Esophagus muscularis mucosa (tissue), 4 donors: ENCODE data around the gene ZNF524. TPM values are rescaled to one million over a fixed set of nuclear protein-coding genes. Genes with fewer than 3 reads are reported as not detected.

Source experiments
- DNase-seq: peaks from one replicate; pipeline ENCODE4 v3.0.0-alpha.2; 2017; ENCODE audit errors: extremely low spot score
- H3K27ac ChIP-seq, 4 donors: fragments of 200-600 bp; sonication (generic); replicated peaks in 1 of 4; 1 replicate in 3 of 4; 2 replicates in 1 of 4; pipeline ENCODE4 v1.5.1; 2016 to 2019; ENCODE audit warnings: mild to moderate bottlenecking in 1 of 4
- H3K27me3 ChIP-seq, 4 donors: fragments of 200-600 bp; sonication (generic); one replicate each; pipeline versions ENCODE4 v1.5.1 to v1.6.0; 2016 to 2019
- H3K36me3 ChIP-seq, 4 donors: fragments of 200-600 bp; sonication (generic); one replicate each; pipeline ENCODE4 v1.5.1; 2016 to 2019
- H3K4me1 ChIP-seq, 4 donors: fragments of 200-600 bp; sonication (generic); one replicate each; pipeline ENCODE4 v1.5.1; 2016 to 2019
- H3K4me3 ChIP-seq, 4 donors: fragments of 200-600 bp; sonication (generic); 1 replicate in 2 of 4; 2 replicates in 2 of 4; pipeline ENCODE4 v1.5.1; 2016 to 2019; ENCODE audit warnings: mild to moderate bottlenecking in 4 of 4, moderate library complexity in 1 of 4
- H3K9me3 ChIP-seq, 4 donors: fragments of 200-600 bp; sonication (generic); 1 replicate in 3 of 4; 2 replicates in 1 of 4; pipeline ENCODE4 v1.5.1; 2016 to 2019
- CTCF ChIP-seq, 3 experiments: fragments of 200-600 bp in 2 of 3; fragments of 450-650 bp in 1 of 3; sonication (generic) in 2 of 3; IDR thresholded peaks; one replicate each; pipeline ENCODE4 v1.5.1; 2017 to 2019; ENCODE audit warnings: antibody characterized with exemption in 3 of 3, mild to moderate bottlenecking in 2 of 3, moderate library complexity in 1 of 3
- EP300 ChIP-seq: sonication (generic); formaldehyde crosslinking; IDR thresholded peaks from one replicate; pipeline ENCODE4 v1.6.1; 2017; ENCODE audit warnings: antibody characterized with exemption
- POLR2A ChIP-seq: fragments of 450-650 bp; IDR thresholded peaks from one replicate; pipeline ENCODE4 v1.6.1; 2017; ENCODE audit warnings: antibody characterized with exemption, moderate library complexity, mild to moderate bottlenecking, low read depth
- POLR2AphosphoS5 ChIP-seq, 2 donors: sonication (generic); formaldehyde crosslinking; IDR thresholded peaks; one replicate each; pipeline ENCODE4 v1.6.1; 2017; ENCODE audit warnings: antibody characterized with exemption in 2 of 2
- WGBS: methylation state at CpG from one replicate; pipeline ENCODE4 v1.1.5; 2018; 5-methylcytosine and 5-hydroxymethylcytosine counted together
- intact Hi-C: fragments of 100-400 bp; cut with DNase I; formaldehyde crosslinking; loops from one replicate; pipeline ENCODE4 v1.15.1; 2023
- total RNA-seq, 4 donors: library from RNA; depleted of rRNA; stranded (reverse); fragments of >200 nt; gene quantifications; one replicate each; pipeline versions ENCODE4 v1.1.0 to v1.2.1, GENCODE V29; 2016

The ZNF524 gene
- total RNA-seq, 4 donors from 2014 or later: 20.5 to 36.2 (median 27.9) TPM

GRCh38 chr19:55609326-55609725 is 9.2 kb downstream of the ZNF524 start:
- Histone ChIP-seq H3K36me3 (peaks cover 5 to 41% (median 28%) of the 10 kb centered on the region in 4 donors), H3K9me3 (no peaks in the 10 kb centered on the region), H3K27ac (no peak overlapping the region), H3K4me3 (no peak overlapping the region), H3K27me3 (no peaks in the 10 kb centered on the region), H3K4me1 (peaks cover 35 to 75% (median 57%) of the 10 kb centered on the region in 4 donors)
- TF ChIP-seq POLR2A (no peak), CTCF (IDR thresholded peaks at IDR 0.05) (no peak), EP300 (no peak), POLR2AphosphoS5 (IDR thresholded peaks at IDR 0.05) (no peak)
- DNase-seq: no peak
- intact Hi-C loops: no loop called here
- 88% methylated on average over 5 of the region's 5 CpGs for WGBS

GRCh38 chr19:55611300-55611982 is 11.4 kb downstream of the ZNF524 start:
- Histone ChIP-seq H3K4me3 (no peak overlapping the region), H3K27me3 (no peaks in the 10 kb centered on the region), H3K4me1 (peaks cover 26 to 61% (median 43%) of the 10 kb centered on the region in 4 donors), H3K27ac (peak overlapping the region in 1 of 4 donors; percentile 16), H3K36me3 (peaks cover 22 to 63% (median 47%) of the 10 kb centered on the region in 4 donors), H3K9me3 (no peaks in the 10 kb centered on the region)
- WGBS: 73% methylated on average over 11 of the region's 15 CpGs
- no peak for TF ChIP-seq CTCF (IDR thresholded peaks at IDR 0.05)
- TF ChIP-seq POLR2A: no peak
- TF ChIP-seq EP300: no peak
- no peak for TF ChIP-seq POLR2AphosphoS5 (IDR thresholded peaks at IDR 0.05)
- intact Hi-C loops: no loop called here
- DNase-seq: no peak

GRCh38 chr19:55611983-55612645 is 12.0 kb downstream of the ZNF524 start:
- intact Hi-C loops: no loop called here
- H3K4me1 ChIP-seq: peaks cover 19 to 54% (median 36%) of the 10 kb centered on the region in 4 donors
- H3K27me3 ChIP-seq: no peaks in the 10 kb centered on the region
- DNase-seq: no peak
- H3K4me3 ChIP-seq: no peak overlapping the region
- H3K27ac ChIP-seq: peak overlapping the region in 1 of 4 donors; percentile 16
- TF ChIP-seq CTCF (IDR thresholded peaks at IDR 0.05) (no peak), POLR2AphosphoS5 (IDR thresholded peaks at IDR 0.05) (no peak), POLR2A (no peak), EP300 (no peak)
- peaks cover 26 to 65% (median 54%) of the 10 kb centered on the region in 4 donors for H3K36me3 ChIP-seq
- no peaks in the 10 kb centered on the region for H3K9me3 ChIP-seq
- 74% methylated on average over 3 of the region's 3 CpGs for WGBS

- no peak overlapping the region for H3K4me3 ChIP-seq
- no peak overlapping the region for H3K27ac ChIP-seq
- intact Hi-C loops: no loop called here
- peaks cover 15 to 42% (median 27%) of the 10 kb centered on the region in 4 donors for H3K4me1 ChIP-seq
- no peaks in the 10 kb centered on the region for H3K9me3 ChIP-seq
- 92% methylated on average over 22 of the region's 27 CpGs for WGBS
- TF ChIP-seq CTCF (IDR thresholded peaks at IDR 0.05): no peak
- TF ChIP-seq POLR2A: no peak
- TF ChIP-seq EP300: no peak
- no peak for TF ChIP-seq POLR2AphosphoS5 (IDR thresholded peaks at IDR 0.05)
- H3K27me3 ChIP-seq: no peaks in the 10 kb centered on the region
- H3K36me3 ChIP-seq: peaks cover 26 to 73% (median 60%) of the 10 kb centered on the region in 4 donors
- no peak for DNase-seq
These were observed 13.3 kb downstream of the ZNF524 start for GRCh38 chr19:55613396-55613795.
